GM20000 (cell line): ENCODE measurements around the gene PNPLA3.

Experiments used
- DNase-seq: peaks from one replicate; pipeline ENCODE4 v3.0.0; 2012; ENCODE audit warnings: low spot score
- CTCF ChIP-seq: IDR thresholded peaks from 2 replicates; pipeline ENCODE4 v1.5.1; 2012; ENCODE audit warnings: mild to moderate bottlenecking, control low read depth; ENCODE audit errors: extremely low read depth, missing control alignments

The PNPLA3 gene

GRCh38 chr22:43885786-43886185, 37.8 kb upstream of the PNPLA3 start:
- no peak for TF ChIP-seq CTCF
- DNase-seq = no peak

- DNase-seq = no peak
- TF ChIP-seq CTCF = no peak
Observed at GRCh38 chr22:43886231-43886630, 37.4 kb upstream of the PNPLA3 start.

GRCh38 chr22:43887391-43887790, 36.2 kb upstream of the PNPLA3 start:
- TF ChIP-seq CTCF = no peak
- DNase-seq = no peak

GRCh38 chr22:43888740-43889139, 34.9 kb upstream of the PNPLA3 start:
- no peak for TF ChIP-seq CTCF
- DNase-seq = no peak

- TF ChIP-seq CTCF = no peak
- no peak for DNase-seq
Observed at GRCh38 chr22:43889201-43889859, 34.3 kb upstream of the PNPLA3 start.

GRCh38 chr22:43889860-43890253, 33.7 kb upstream of the PNPLA3 start:
- no peak for TF ChIP-seq CTCF
- DNase-seq = no peak

- TF ChIP-seq CTCF = no peak
- no peak for DNase-seq
Observed at GRCh38 chr22:43890901-43891331, 32.7 kb upstream of the PNPLA3 start.
